HUES48 (cell line): ENCODE results near the gene GRIK5.

Experiments
- H3K27ac ChIP-seq: one replicate; pipeline ENCODE4 v1.7.0; 2013; ENCODE audit warnings: low read depth, low read length, inconsistent platforms
- H3K27me3 ChIP-seq: 2 replicates; pipeline ENCODE4 v1.6.1; 2013; ENCODE audit warnings: mild to moderate bottlenecking, low read length; ENCODE audit not compliant: control insufficient read depth, insufficient read depth
- H3K36me3 ChIP-seq: 2 replicates; pipeline ENCODE4 v1.6.1; 2013; ENCODE audit warnings: low read length; ENCODE audit not compliant: control insufficient read depth, insufficient read depth
- H3K4me1 ChIP-seq: 2 replicates; pipeline ENCODE4 v1.6.1; 2013; ENCODE audit warnings: mild to moderate bottlenecking, low read length; ENCODE audit not compliant: control insufficient read depth, insufficient read depth
- H3K4me3 ChIP-seq: 2 replicates; pipeline ENCODE4 v1.5.1; 2013; ENCODE audit warnings: mild to moderate bottlenecking, low read depth, low read length
- H3K9ac ChIP-seq: 2 replicates; pipeline ENCODE4 v1.6.1; 2013; ENCODE audit warnings: mild to moderate bottlenecking, low read depth, low read length, moderate library complexity
- H3K9me3 ChIP-seq: 2 replicates; pipeline ENCODE4 v1.6.1; 2013; ENCODE audit warnings: low read length; ENCODE audit not compliant: control insufficient read depth, insufficient read depth

The GRIK5 gene

DNA sequence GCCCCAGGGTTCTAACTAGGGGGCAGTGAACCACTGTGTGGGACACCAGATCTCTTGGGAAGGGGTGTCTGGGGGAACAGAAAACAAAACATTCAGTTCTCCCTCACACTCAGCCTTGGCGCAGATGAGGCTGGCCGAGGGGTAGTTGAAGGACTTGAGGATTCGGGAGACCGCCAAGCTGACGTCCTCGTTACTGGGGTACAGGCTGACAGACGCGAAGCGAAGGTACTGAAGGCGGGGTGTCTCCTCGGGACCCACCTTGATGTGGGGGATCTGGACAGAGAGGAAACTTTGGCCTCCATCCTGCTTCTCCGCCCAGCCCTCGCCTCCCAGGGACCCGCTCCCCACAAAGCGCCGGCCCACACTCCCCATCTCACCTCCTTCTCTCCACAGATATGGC, 7.6 kb downstream of the GRIK5 start:
- Histone ChIP-seq H3K4me3 (no peak overlapping the region), H3K9me3 (no peaks in the 10 kb centered on the region), H3K27me3 (no peaks in the 10 kb centered on the region), H3K36me3 (peaks cover 74% of the 10 kb centered on the region), H3K9ac (no peak overlapping the region), H3K4me1 (no peaks in the 10 kb centered on the region), H3K27ac (no peak overlapping the region)

DNA sequence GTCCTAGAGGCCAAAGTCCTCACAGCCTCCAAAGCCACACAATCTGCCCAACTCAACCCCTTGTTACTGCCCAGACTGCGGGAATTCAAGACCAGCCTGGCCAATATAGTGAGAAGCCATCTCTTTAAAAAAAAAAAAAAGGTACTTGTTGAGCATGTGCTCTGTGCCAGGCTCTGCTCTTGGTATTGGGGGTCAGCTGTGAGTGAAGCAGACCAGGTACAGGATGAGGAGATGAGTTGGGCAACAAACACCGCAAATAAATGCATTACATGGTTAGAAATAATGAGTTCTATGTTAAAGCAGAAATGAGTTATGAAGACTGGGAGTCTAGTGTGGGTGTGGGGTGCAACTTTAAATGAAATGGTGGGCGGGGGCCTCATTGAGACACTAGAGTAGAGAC, 9.9 kb downstream of the GRIK5 start:
- peaks cover 83% of the 10 kb centered on the region for H3K36me3 ChIP-seq

DNA sequence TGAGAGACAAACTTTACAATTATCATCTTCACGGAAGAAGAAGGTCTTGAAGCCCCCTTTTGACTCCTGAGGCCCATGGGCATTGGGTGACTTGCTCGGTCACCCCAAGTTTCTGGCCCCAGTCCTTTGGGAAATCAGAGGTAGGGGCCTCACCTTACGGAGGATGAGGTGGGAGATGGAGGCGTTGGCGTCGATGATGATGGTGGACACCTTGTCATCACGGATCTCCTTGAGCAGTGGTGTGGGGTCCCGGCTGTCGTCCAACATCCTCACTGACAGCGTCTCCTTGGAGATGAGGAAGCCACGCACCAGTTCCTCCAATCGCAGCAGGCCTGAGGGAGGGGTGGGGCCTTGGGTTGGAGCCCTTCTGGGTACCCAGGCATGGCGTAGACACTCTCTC, 10.8 kb downstream of the GRIK5 start:
- no peak overlapping the region for H3K27ac ChIP-seq
- no peaks in the 10 kb centered on the region for H3K4me1 ChIP-seq
- H3K4me3 ChIP-seq = no peak overlapping the region
- H3K9me3 ChIP-seq = no peaks in the 10 kb centered on the region
- no peak overlapping the region for H3K9ac ChIP-seq
- H3K36me3 ChIP-seq = peaks cover 83% of the 10 kb centered on the region
- no peaks in the 10 kb centered on the region for H3K27me3 ChIP-seq

More for the DNA sequence above, 9.9 kb downstream of the GRIK5 start:
- Histone ChIP-seq H3K27me3 (no peaks in the 10 kb centered on the region), H3K9ac (no peak overlapping the region), H3K9me3 (no peaks in the 10 kb centered on the region), H3K4me1 (no peaks in the 10 kb centered on the region), H3K4me3 (no peak overlapping the region), H3K27ac (no peak overlapping the region)

DNA sequence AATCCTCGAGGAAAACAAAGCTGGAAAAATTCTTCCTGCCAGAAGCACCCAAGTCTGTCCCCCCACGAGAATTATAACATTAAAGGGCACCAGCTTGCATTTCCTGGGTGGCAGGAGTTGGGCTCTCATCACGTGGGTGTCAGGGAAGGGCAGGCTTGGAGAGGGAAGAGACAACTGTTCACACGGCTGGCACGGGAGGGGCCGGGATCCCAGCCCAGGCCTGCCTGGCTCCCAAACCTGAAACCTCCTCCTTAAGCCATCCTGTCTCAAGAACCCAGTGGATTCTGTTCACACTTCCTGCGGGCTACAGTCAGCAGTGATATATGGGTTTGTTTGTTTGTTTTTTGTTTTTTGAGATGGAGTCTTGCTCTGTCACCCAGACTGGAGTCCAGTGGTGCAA, 12.2 kb downstream of the GRIK5 start:
- no peak overlapping the region for H3K9ac ChIP-seq
- H3K4me3 ChIP-seq = no peak overlapping the region
- no peaks in the 10 kb centered on the region for H3K4me1 ChIP-seq
- no peaks in the 10 kb centered on the region for H3K27me3 ChIP-seq
- no peak overlapping the region for H3K27ac ChIP-seq
- peaks cover 83% of the 10 kb centered on the region for H3K36me3 ChIP-seq
- H3K9me3 ChIP-seq = no peaks in the 10 kb centered on the region

DNA sequence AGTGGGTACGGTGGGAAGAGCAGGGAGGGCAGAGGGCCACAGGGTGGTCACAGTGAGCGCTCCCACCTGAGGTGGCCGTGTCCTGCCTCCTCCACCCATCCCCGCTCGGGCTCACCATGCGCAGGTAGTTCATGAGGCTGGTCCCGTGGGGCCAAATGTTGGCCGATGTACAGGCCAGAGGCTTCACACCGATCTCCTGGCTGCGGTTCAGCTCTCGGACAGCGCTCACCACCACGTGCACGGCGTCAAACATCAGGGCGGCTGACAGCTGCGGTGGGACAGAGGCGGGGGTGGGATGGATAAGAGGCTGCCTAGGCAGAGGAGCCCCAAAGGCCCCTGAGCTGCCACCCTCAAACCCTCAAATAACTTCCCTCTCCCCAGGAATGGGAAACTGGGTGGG, 15.8 kb downstream of the GRIK5 start:
- H3K27ac ChIP-seq = no peak overlapping the region
- peaks cover 81% of the 10 kb centered on the region for H3K36me3 ChIP-seq
- no peaks in the 10 kb centered on the region for H3K9me3 ChIP-seq
- H3K27me3 ChIP-seq = no peaks in the 10 kb centered on the region
- H3K9ac ChIP-seq = no peak overlapping the region
- H3K4me1 ChIP-seq = no peaks in the 10 kb centered on the region
- H3K4me3 ChIP-seq = no peak overlapping the region

DNA sequence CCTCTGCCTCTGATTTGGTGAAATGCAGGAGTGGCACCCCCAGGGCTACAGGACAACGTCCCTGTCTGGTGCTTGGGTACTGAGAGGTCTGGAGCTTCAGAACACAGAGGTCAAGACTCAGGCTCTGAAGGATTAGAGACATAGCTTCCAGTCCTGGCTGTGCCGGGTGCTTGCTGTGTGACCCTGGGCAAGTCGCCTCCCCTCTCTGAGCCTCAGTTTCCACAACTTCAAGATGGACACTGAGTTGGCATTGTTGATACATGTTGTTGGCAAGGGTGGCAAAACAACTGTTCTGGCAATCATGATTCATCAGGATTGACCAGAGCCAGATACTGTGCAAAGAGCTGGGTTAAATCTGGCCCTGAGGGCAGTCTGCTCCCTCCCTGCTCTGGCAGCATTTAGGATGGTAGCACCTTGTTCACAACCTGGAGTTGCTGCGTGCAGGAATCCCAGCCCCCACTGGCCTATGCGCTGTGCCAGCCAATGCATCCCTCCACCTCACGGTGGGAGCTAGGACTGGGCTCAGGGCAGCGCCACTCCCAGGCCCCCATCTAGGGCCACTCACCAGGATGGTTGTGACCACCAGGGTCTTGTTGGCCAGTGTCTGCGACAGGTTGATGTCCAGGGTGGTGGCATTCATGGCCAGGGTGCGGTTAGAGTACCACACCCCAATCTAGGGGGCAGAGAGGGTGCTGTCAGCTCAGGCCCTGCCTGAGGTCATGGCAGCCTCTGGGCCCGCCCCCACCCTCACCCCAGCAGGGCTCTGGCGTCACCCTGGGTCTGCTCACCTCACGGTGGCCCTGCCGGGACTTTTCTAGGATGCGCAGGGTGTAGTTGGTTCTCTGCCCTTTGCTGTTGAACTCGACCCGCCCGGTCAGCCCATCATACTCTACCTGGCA, 16.7 kb downstream of the GRIK5 start:
- Histone ChIP-seq H3K4me3 (no peak overlapping the region), H3K4me1 (no peaks in the 10 kb centered on the region), H3K36me3 (peaks cover 80% of the 10 kb centered on the region), H3K27me3 (no peaks in the 10 kb centered on the region), H3K27ac (no peak overlapping the region), H3K9ac (no peak overlapping the region), H3K9me3 (no peaks in the 10 kb centered on the region)

DNA sequence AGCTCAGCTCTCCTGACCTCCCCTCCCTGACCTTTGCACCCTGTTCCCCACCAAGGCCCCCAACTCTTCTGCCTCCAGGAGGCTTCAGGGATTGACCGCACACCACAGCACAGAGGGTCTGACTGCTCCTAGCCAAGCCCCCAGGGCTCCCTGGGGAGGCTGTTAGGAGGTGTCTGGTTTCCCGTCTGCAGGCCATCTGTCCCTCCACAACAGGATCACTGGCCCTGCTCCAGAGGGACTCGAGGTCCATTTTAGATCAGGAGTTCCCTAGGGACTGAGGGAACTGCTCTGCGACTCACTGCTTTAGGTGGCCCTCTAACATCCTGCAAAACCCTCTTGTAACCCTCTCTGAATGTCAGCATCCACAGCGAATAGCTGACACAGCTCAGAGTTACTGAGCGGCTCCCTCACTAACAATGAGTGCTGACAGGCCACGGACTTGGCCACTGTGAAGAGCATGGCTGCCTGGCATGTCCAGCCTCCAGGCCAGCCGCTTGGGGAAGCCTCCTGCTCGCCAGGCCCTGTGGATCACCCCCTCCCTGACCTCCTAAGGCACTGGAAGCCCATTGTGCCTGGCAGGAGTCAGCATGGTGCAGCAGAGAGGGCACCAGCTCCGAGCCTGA, 17.7 kb downstream of the GRIK5 start:
- H3K27me3 ChIP-seq = no peaks in the 10 kb centered on the region
- H3K9me3 ChIP-seq = no peaks in the 10 kb centered on the region
- no peak overlapping the region for H3K4me3 ChIP-seq
- H3K4me1 ChIP-seq = no peaks in the 10 kb centered on the region
- no peak overlapping the region for H3K27ac ChIP-seq
- H3K36me3 ChIP-seq = peaks cover 73% of the 10 kb centered on the region
- H3K9ac ChIP-seq = no peak overlapping the region

DNA sequence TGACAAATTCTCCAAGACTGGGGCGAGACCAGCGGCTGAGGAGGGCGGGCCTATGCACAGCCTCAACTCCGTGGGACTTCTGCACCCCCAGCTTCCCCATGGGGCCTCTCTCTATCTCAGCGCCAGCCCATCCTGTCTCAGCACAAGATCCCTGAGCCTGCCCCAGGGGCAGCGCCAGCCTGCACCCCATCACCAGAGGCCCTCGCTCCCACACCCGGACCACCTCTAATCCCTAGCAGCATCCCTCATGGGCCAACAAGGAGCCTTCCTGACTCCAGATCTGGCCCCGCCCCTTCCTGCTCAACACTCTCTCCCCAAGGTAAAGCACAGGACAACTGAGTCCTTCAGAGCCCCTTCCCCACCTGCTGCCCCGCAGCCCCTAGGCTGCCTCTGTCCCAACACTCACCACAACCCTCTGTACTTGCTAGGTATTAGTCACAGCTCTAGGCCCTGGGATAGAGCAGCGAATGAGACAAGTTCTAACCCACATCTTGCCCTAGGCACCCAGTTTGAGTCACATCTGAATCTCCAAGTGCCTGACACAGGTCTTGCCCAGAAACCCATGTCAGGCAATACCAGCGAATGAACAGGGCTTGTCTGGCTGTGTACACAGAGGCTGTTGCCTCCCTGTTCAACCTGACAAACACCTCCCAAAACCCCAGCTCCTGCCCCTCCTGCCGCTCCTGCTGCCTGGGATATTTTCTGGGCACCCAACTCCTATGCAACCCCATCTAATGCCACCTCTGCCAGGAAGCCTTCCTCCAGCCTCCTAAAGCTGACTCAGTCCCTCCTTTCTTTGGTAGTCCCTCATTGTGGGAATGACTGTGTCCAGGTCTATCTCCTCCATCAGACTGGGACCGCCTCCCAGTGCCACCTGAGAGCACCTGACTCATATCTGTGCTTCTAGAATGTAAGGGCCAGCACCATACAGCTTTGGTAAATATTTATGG, 18.6 kb downstream of the GRIK5 start:
- H3K9ac ChIP-seq = no peak overlapping the region

DNA sequence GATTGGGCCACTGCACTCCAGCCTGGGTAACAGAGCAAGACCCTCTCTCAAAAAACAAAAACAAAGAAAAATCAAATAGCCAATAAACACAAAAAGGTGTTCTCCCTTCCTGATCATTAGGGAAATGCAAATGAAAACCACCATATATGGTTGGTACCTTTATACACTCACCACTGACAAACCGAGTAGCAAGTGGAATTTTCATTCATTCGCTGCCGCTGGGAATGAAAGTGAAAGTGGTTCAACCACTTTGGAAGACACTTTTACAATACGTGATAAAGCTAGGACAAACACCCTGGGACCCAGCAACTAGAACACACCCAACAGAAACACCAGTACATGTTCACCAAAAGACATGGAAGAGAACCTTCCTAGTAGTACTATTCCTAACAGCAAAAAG, 21.0 kb downstream of the GRIK5 start:
- Histone ChIP-seq H3K27me3 (no peaks in the 10 kb centered on the region), H3K4me1 (no peaks in the 10 kb centered on the region), H3K9me3 (no peaks in the 10 kb centered on the region), H3K27ac (no peak overlapping the region), H3K9ac (no peak overlapping the region), H3K4me3 (no peak overlapping the region), H3K36me3 (peaks cover 71% of the 10 kb centered on the region)

More for the DNA sequence above, 18.6 kb downstream of the GRIK5 start:
- no peaks in the 10 kb centered on the region for H3K4me1 ChIP-seq
- no peak overlapping the region for H3K27ac ChIP-seq
- H3K9me3 ChIP-seq = no peaks in the 10 kb centered on the region
- peaks cover 68% of the 10 kb centered on the region for H3K36me3 ChIP-seq
- no peaks in the 10 kb centered on the region for H3K27me3 ChIP-seq
- no peak overlapping the region for H3K4me3 ChIP-seq

DNA sequence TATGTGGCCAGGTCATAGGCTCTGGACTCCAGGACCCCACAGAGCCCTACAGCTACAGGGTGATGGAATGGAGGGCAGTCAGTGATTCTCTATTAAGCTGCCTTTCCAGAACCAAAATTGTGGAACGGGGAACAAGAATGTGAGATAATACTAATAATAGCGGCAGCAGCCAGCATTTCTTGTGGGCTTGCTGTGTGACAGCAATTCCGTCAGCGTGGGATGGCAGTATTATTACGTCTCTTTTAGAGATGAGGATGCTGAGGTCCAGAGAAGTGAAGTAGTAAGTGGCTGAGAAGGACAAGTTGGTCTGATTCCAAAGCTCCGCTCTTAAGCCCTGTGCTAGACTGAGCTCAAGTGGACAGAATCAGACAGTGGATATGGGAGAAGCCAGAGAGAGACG, 24.4 kb downstream of the GRIK5 start:
- no peak overlapping the region for H3K4me3 ChIP-seq
- no peaks in the 10 kb centered on the region for H3K4me1 ChIP-seq
- no peaks in the 10 kb centered on the region for H3K27me3 ChIP-seq
- peaks cover 69% of the 10 kb centered on the region for H3K36me3 ChIP-seq
- no peaks in the 10 kb centered on the region for H3K9me3 ChIP-seq
- H3K9ac ChIP-seq = no peak overlapping the region
- no peak overlapping the region for H3K27ac ChIP-seq
